ENCODE results near the gene CEP295NL. TPM values are rescaled to one million over a fixed set of nuclear protein-coding genes. Genes with fewer than 3 reads are reported as not detected.

Gene CEP295NL
- total and polyA plus RNA-seq, 8 donors = 0.21 to 5.1 (median 2.7) TPM

GRCh38 chr17:78893684-78894083, 9.3 kb downstream of the CEP295NL start:
- TF ChIP-seq CTCF (IDR thresholded peaks at IDR 0.05) = no peak
- Histone ChIP-seq H3K9me3 (no peaks in the 10 kb centered on the region), H3K4me1 (peaks cover 0 to 8% (median 2%) of the 10 kb centered on the region in 3 donors), H3K27me3 (no peaks in the 10 kb centered on the region), H3K4me3 (no peak overlapping the region), H3K36me3 (no peaks in the 10 kb centered on the region), H3K27ac (no peak overlapping the region)
- ATAC-seq (no peak), DNase-seq (no peak), FAIRE-seq (no peak)
- WGBS, 2 donors = 41 to 50% methylated on average over 4 of the region's 4 CpGs
- intact Hi-C loops (cut with DNase I) = no loop called here

- intact Hi-C loops (cut with DNase I) = no loop called here
These were observed 10.0 kb downstream of the CEP295NL start for GRCh38 chr17:78892936-78893379.

GRCh38 chr17:78892520-78892919, 10.5 kb downstream of the CEP295NL start:
- no peaks in the 10 kb centered on the region for H3K27me3 ChIP-seq
- H3K4me1 ChIP-seq = peaks cover 0 to 8% (median 2%) of the 10 kb centered on the region in 3 donors
- no peak for TF ChIP-seq CTCF (IDR thresholded peaks at IDR 0.05)
- H3K36me3 ChIP-seq = no peaks in the 10 kb centered on the region
- WGBS, 2 donors = 79 to 82% methylated on average over 5 of the region's 5 CpGs
- H3K27ac ChIP-seq = no peak overlapping the region
- intact Hi-C loops (cut with DNase I) = no loop called here
- no peaks in the 10 kb centered on the region for H3K9me3 ChIP-seq
- FAIRE-seq (no peak), DNase-seq (no peak), ATAC-seq (no peak)
- H3K4me3 ChIP-seq = no peak overlapping the region

More at GRCh38 chr17:78892936-78893379, 10.0 kb downstream of the CEP295NL start:
- Histone ChIP-seq H3K36me3 (no peaks in the 10 kb centered on the region), H3K4me1 (peaks cover 0 to 8% (median 2%) of the 10 kb centered on the region in 3 donors), H3K9me3 (no peaks in the 10 kb centered on the region), H3K27me3 (no peaks in the 10 kb centered on the region), H3K4me3 (no peak overlapping the region), H3K27ac (no peak overlapping the region)
- ATAC-seq (no peak), FAIRE-seq (no peak), DNase-seq (no peak)
- TF ChIP-seq CTCF (IDR thresholded peaks at IDR 0.05) = no peak
- 89 to 94% methylated on average over 6 of the region's 6 CpGs for WGBS, 2 donors

GRCh38 chr17:78892062-78892456, 10.9 kb downstream of the CEP295NL start:
- H3K4me1 ChIP-seq = peaks cover 0 to 8% (median 2%) of the 10 kb centered on the region in 3 donors
- intact Hi-C loops (cut with DNase I) = no loop called here
- no peak overlapping the region for H3K4me3 ChIP-seq
- H3K27ac ChIP-seq = no peak overlapping the region
- DNase-seq (no peak), FAIRE-seq (no peak), ATAC-seq (no peak)
- H3K27me3 ChIP-seq = no peaks in the 10 kb centered on the region
- 90 to 91% methylated on average over 14 of the region's 14 CpGs for WGBS, 2 donors
- H3K36me3 ChIP-seq = no peaks in the 10 kb centered on the region
- no peak for TF ChIP-seq CTCF (IDR thresholded peaks at IDR 0.05)
- H3K9me3 ChIP-seq = no peaks in the 10 kb centered on the region

- DNase-seq (no peak), FAIRE-seq (no peak), ATAC-seq (peak in 1 of 4 donors; percentile 57)
- Histone ChIP-seq H3K9me3 (no peaks in the 10 kb centered on the region), H3K4me1 (peaks cover 0 to 8% (median 2%) of the 10 kb centered on the region in 3 donors), H3K27ac (peak overlapping the region in 2 of 4 donors; percentile 47 to 52), H3K4me3 (no peak overlapping the region), H3K27me3 (no peaks in the 10 kb centered on the region), H3K36me3 (no peaks in the 10 kb centered on the region)
- intact Hi-C loops (cut with DNase I) = no loop called here
- WGBS, 2 donors = 82 to 86% methylated on average over 21 of the region's 21 CpGs
- TF ChIP-seq CTCF (IDR thresholded peaks at IDR 0.05) = no peak
These were observed 11.5 kb downstream of the CEP295NL start for GRCh38 chr17:78891406-78892061.

All from pancreas (tissue), 10 donors.